Neural crest cell (in vitro differentiated cells): ENCODE measurements around the gene KRT15. TPM values are rescaled to one million over a fixed set of nuclear protein-coding genes. Genes with fewer than 3 reads are reported as not detected.

Source experiments
- DNase-seq: peaks from one replicate; pipeline ENCODE4 v3.0.0; 2021; ENCODE audit warnings: low read depth, mixed read lengths, low spot score
- H3K27ac Mint-ChIP-seq: one replicate; pipeline ENCODE4 v1.8.0; 2021; ENCODE audit warnings: mild to moderate bottlenecking, mixed read lengths; ENCODE audit not compliant: unreplicated experiment
- H3K27me3 Mint-ChIP-seq: 2 replicates; pipeline ENCODE4 v1.8.0; 2021; ENCODE audit warnings: low read depth, mild to moderate bottlenecking, mixed read lengths
- H3K36me3 Mint-ChIP-seq: 2 replicates; pipeline ENCODE4 v1.8.0; 2021; ENCODE audit warnings: low read depth, mild to moderate bottlenecking, mixed read lengths
- H3K4me1 Mint-ChIP-seq: 2 replicates; pipeline ENCODE4 v1.8.0; 2021; ENCODE audit warnings: mixed read lengths
- H3K4me3 Mint-ChIP-seq: one replicate; pipeline ENCODE4 v1.8.0; 2021; ENCODE audit warnings: mild to moderate bottlenecking, mixed read lengths
- H3K9me3 Mint-ChIP-seq: 2 replicates; pipeline ENCODE4 v1.8.0; 2021; ENCODE audit warnings: mixed read lengths
- microRNA-seq: library from miRNA; unstranded; fragments of <30 nt; microRNA quantifications from one replicate; pipeline ENCODE4, GENCODE V29; 2020
- total RNA-seq: library from RNA; stranded (reverse); gene quantifications from 2 replicates; pipeline ENCODE4 v1.2.1, GENCODE V29; 2021
- TF ChIP-seq, protein P1 (sequence below): fragments of 200-600 bp; sonication (generic); conservative IDR thresholded peaks from 2 replicates; pipeline ENCODE4 v1.5.0; 2021; ENCODE audit warnings: antibody characterized with exemption, mild to moderate bottlenecking

Gene KRT15
- total RNA-seq, 1 donor from 2014 or later = not detected

DNA sequence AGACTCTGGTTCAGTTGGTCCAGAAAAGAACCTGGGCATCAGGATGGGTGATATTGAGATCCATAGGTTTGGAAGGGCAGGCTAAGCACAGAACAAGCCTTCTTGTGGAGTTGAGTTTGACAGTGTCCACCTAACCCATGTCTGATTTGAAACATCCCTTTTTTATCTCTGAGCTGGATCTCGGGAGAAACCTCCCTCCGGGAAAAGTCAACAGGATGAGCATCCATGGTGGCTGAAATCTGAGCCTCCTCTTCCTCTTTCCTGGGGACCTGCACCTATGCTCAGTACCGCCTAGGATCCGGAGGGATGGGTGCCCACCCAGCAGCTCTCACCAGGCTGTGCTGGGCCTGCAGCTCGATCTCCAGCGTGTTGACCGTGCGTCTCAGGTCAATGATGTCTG is 54.9 kb downstream of the KRT15 start:
- no peaks in the 10 kb centered on the region for H3K4me1 Mint-ChIP-seq
- no peak overlapping the region for H3K4me3 Mint-ChIP-seq
- no peak overlapping the region for H3K27ac Mint-ChIP-seq
- no peak for DNase-seq
- no peaks in the 10 kb centered on the region for H3K27me3 Mint-ChIP-seq
- TF ChIP-seq, protein P1, sequence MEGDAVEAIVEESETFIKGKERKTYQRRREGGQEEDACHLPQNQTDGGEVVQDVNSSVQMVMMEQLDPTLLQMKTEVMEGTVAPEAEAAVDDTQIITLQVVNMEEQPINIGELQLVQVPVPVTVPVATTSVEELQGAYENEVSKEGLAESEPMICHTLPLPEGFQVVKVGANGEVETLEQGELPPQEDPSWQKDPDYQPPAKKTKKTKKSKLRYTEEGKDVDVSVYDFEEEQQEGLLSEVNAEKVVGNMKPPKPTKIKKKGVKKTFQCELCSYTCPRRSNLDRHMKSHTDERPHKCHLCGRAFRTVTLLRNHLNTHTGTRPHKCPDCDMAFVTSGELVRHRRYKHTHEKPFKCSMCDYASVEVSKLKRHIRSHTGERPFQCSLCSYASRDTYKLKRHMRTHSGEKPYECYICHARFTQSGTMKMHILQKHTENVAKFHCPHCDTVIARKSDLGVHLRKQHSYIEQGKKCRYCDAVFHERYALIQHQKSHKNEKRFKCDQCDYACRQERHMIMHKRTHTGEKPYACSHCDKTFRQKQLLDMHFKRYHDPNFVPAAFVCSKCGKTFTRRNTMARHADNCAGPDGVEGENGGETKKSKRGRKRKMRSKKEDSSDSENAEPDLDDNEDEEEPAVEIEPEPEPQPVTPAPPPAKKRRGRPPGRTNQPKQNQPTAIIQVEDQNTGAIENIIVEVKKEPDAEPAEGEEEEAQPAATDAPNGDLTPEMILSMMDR = no peak
- peaks cover 3% of the 10 kb centered on the region for H3K9me3 Mint-ChIP-seq
- no peaks in the 10 kb centered on the region for H3K36me3 Mint-ChIP-seq

Small RNA genes lying within 50 kb of the gene (microRNA-seq; reads per million reads assigned to microRNA genes)
- not detected for gene MIR6510

Other genes starting within 250 kb of the KRT15 start
- not detected in 2 replicates for gene KRTAP9-7, start 243.2 kb downstream of the KRT15 start, total RNA-seq
- not detected in 2 replicates for gene KRTAP29-1, start 216.0 kb downstream of the KRT15 start, total RNA-seq
- gene KRTAP16-1, start 209.6 kb downstream of the KRT15 start, total RNA-seq = not detected in 2 replicates
- not detected in 2 replicates for gene KRTAP17-1, start 203.2 kb downstream of the KRT15 start, total RNA-seq
- not detected in 2 replicates for gene KRT33A, start 168.1 kb downstream of the KRT15 start, total RNA-seq
- not detected in 2 replicates for gene KRT33B, start 149.1 kb downstream of the KRT15 start, total RNA-seq
- gene KRT34, start 136.6 kb downstream of the KRT15 start, total RNA-seq = not detected in 2 replicates
- not detected in 2 replicates for gene KRT31, start 121.3 kb downstream of the KRT15 start, total RNA-seq
- not detected in 2 replicates for gene KRT37, start 94.3 kb downstream of the KRT15 start, total RNA-seq
- gene KRT38, start 77.9 kb downstream of the KRT15 start, total RNA-seq = not detected in 2 replicates
- not detected in 2 replicates for gene KRT32, start 51.5 kb downstream of the KRT15 start, total RNA-seq
- not detected in 2 replicates for gene KRT35, start 37.7 kb downstream of the KRT15 start, total RNA-seq
- not detected in 2 replicates for gene KRT36, start 29.0 kb downstream of the KRT15 start, total RNA-seq
- not detected in 2 replicates for gene KRT13, start 13.3 kb downstream of the KRT15 start, total RNA-seq
- gene KRT19, start 9.4 kb upstream of the KRT15 start, total RNA-seq = 0.35 and 0.80 TPM in 2 replicates
- gene KRT9, start 53.2 kb upstream of the KRT15 start, total RNA-seq = not detected in 2 replicates
- not detected in 2 replicates for gene KRT14, start 68.0 kb upstream of the KRT15 start, total RNA-seq
- not detected in 2 replicates for gene KRT16, start 93.9 kb upstream of the KRT15 start, total RNA-seq
- not detected in 2 replicates for gene KRT17, start 105.7 kb upstream of the KRT15 start, total RNA-seq
- 617 and 620 TPM in 2 replicates for gene EIF1, start 170.0 kb upstream of the KRT15 start, total RNA-seq
- gene GAST, start 193.4 kb upstream of the KRT15 start, total RNA-seq = not detected in 2 replicates
- gene HAP1, start 215.8 kb upstream of the KRT15 start, total RNA-seq = 1.5 and 1.6 TPM in 2 replicates